ENCODE results near the gene HMCN1.

DNA sequence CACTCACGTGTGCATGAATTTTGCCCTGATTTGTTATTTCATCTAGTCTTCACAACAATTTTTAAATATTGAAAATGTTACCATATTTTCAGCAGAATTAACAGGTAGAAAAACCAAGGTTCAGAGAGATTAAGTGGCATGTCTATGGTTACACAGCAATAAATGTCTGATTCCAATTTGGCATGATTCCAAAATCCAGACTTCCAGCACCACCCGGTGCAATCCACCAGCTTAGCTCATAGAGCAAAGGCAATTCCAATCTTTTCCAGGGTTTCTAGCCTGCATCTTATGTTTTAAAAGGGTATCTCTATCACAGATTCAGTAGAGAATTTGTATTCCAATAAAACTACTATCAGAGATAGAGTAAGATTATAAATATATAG, 479.0 kb downstream of the HMCN1 start:
- TF ChIP-seq POLR2AphosphoS5 (IDR thresholded peaks at IDR 0.05) (no peak), EP300 (IDR thresholded peaks at IDR 0.05) (no peak)
- TF ChIP-seq, protein P1, sequence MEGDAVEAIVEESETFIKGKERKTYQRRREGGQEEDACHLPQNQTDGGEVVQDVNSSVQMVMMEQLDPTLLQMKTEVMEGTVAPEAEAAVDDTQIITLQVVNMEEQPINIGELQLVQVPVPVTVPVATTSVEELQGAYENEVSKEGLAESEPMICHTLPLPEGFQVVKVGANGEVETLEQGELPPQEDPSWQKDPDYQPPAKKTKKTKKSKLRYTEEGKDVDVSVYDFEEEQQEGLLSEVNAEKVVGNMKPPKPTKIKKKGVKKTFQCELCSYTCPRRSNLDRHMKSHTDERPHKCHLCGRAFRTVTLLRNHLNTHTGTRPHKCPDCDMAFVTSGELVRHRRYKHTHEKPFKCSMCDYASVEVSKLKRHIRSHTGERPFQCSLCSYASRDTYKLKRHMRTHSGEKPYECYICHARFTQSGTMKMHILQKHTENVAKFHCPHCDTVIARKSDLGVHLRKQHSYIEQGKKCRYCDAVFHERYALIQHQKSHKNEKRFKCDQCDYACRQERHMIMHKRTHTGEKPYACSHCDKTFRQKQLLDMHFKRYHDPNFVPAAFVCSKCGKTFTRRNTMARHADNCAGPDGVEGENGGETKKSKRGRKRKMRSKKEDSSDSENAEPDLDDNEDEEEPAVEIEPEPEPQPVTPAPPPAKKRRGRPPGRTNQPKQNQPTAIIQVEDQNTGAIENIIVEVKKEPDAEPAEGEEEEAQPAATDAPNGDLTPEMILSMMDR (IDR thresholded peaks at IDR 0.05), result no peak
